Pancreas (tissue), 10 donors: ENCODE results near the gene IRF7. TPM values are rescaled to one million over a fixed set of nuclear protein-coding genes. Genes with fewer than 3 reads are reported as not detected.

Source experiments
- ATAC-seq, 4 donors: fragments of 200-7000 bp; cut with Tn5 transposase; one replicate each; pipeline versions ENCODE4 v1.8.0 to v1.9.1; 2020; ENCODE audit warnings: mild to moderate bottlenecking in 4 of 4, moderate library complexity in 4 of 4
- DNase-seq, 6 donors: peaks; one replicate each; pipeline ENCODE4 v3.0.0-alpha.2; 2020
- FAIRE-seq: peaks from 2 replicates; lab custom pipeline; 2012; peaks lifted over from hg19 to GRCh38; lab: Jason Lieb, UNC
- H3K27ac ChIP-seq, 4 donors: fragments of 200-600 bp; sonication (generic); 1 replicate in 3 of 4; 2 replicates in 1 of 4; pipeline versions ENCODE4 v1.5.0 to v1.8.0; 2020
- H3K27me3 ChIP-seq, 4 donors: fragments of 200-600 bp; one replicate each; pipeline ENCODE4 v1.8.0; 2021
- H3K36me3 ChIP-seq, 3 donors: fragments of 200-600 bp; sonication (generic) in 1 of 3; one replicate each; pipeline versions ENCODE4 v1.5.0 to v1.8.0; 2020 to 2021
- H3K4me1 ChIP-seq, 3 donors: fragments of 200-600 bp; one replicate each; pipeline ENCODE4 v1.8.0; 2021
- H3K4me3 ChIP-seq, 4 donors: fragments of 200-600 bp; sonication (generic) in 2 of 4; one replicate each; pipeline versions ENCODE4 v1.5.0 to v1.8.0; 2020 to 2021
- H3K9me3 ChIP-seq, 4 donors: fragments of 200-600 bp; one replicate each; pipeline ENCODE4 v1.8.0; 2021
- CTCF ChIP-seq, 4 donors: fragments of 200-600 bp; sonication (generic) in 3 of 4; IDR thresholded peaks; one replicate each; pipeline versions ENCODE4 v1.5.0 to v1.8.0; 2021; ENCODE audit warnings: antibody characterized with exemption in 4 of 4
- WGBS, 2 donors: extraction: QIAGEN DNeasy Blood & Tissue Kit; methylation state at CpG; one replicate each; pipeline ENCODE4 v1.1.7; 2013; 5-methylcytosine and 5-hydroxymethylcytosine counted together
- intact Hi-C, 3 donors: fragments of 100-400 bp; cut with DNase I; formaldehyde crosslinking; loops; one replicate each; pipeline versions ENCODE4 v1.11.1 to v1.14.2; 2022
- polyA plus RNA-seq, 2 donors: library from polyadenylated mRNA; stranded (reverse); fragments of 200-250 nt; gene quantifications; one replicate each; pipeline ENCODE4 v1.2.3, GENCODE V29; 2013
- total RNA-seq, 6 donors: library from RNA; stranded (reverse); fragmentation: NEBNext Ultra II Directional in 4 of 6; extraction: Animal tissue kit (Norgen Biotek cat#: 25700) in 4 of 6; gene quantifications; one replicate each; pipeline versions ENCODE4 v1.2.1 to v1.2.4, GENCODE V29; 2021 to 2023
- donor health status: healthy with polysubstance abuse.
- donor health status: DM: no; HTN: no; CAD: no; lungs with moderate emphysema.
- donor health status: DM: no; HTN: no; CAD: no.
- donor health status: control.
- donor health status: control.
- donor health status: Bipolar disorder and iron deficiency.
- donor health status: DM: yes; HTN: yes; CAD: no.
- donor health status: DM: no; HTN: no; CAD: no.
- donor health status: DM: no; HTN: no; CAD: no.
- donor health status: DM: yes; HTN: yes; CAD: no.

IRF7 gene
- total and polyA plus RNA-seq, 8 donors = 4.0 to 36.6 (median 10.2) TPM

- ATAC-seq (no peak), FAIRE-seq (no peak), DNase-seq (no peak)
- Histone ChIP-seq H3K36me3 (peaks cover 0 to 61% (median 21%) of the 10 kb centered on the region in 3 donors), H3K27me3 (no peaks in the 10 kb centered on the region), H3K9me3 (no peaks in the 10 kb centered on the region), H3K27ac (no peak overlapping the region), H3K4me3 (no peak overlapping the region), H3K4me1 (no peaks in the 10 kb centered on the region)
- WGBS, 2 donors = 90 to 94% methylated on average over 10 of the region's 10 CpGs
- TF ChIP-seq CTCF (IDR thresholded peaks at IDR 0.05) = no peak
- intact Hi-C loops = no loop called here
Observed at GRCh38 chr11:592918-593317, 22.8 kb downstream of the IRF7 start.

- Histone ChIP-seq H3K36me3 (peaks cover 0 to 59% (median 22%) of the 10 kb centered on the region in 3 donors), H3K9me3 (no peaks in the 10 kb centered on the region), H3K4me3 (no peak overlapping the region), H3K27me3 (no peaks in the 10 kb centered on the region), H3K4me1 (no peaks in the 10 kb centered on the region), H3K27ac (no peak overlapping the region)
- ATAC-seq (no peak), DNase-seq (no peak), FAIRE-seq (no peak)
- 96% methylated on average over 22 of the region's 22 CpGs for WGBS, 2 donors
- no peak for TF ChIP-seq CTCF (IDR thresholded peaks at IDR 0.05)
- intact Hi-C loops = no loop called here
Observed at GRCh38 chr11:592501-592900, 23.2 kb downstream of the IRF7 start.

GRCh38 chr11:590997-591396 is 24.8 kb downstream of the IRF7 start:
- no peaks in the 10 kb centered on the region for H3K9me3 ChIP-seq
- no peak overlapping the region for H3K27ac ChIP-seq
- WGBS, 2 donors = 85 to 90% methylated on average over 11 of the region's 11 CpGs
- no peak for TF ChIP-seq CTCF (IDR thresholded peaks at IDR 0.05)
- no peaks in the 10 kb centered on the region for H3K4me1 ChIP-seq
- intact Hi-C loops = no loop called here
- H3K36me3 ChIP-seq = peaks cover 0 to 54% (median 23%) of the 10 kb centered on the region in 3 donors
- DNase-seq (no peak), ATAC-seq (no peak), FAIRE-seq (no peak)
- no peak overlapping the region for H3K4me3 ChIP-seq
- H3K27me3 ChIP-seq = no peaks in the 10 kb centered on the region

GRCh38 chr11:589798-590197 is 26.0 kb downstream of the IRF7 start:
- no peak for TF ChIP-seq CTCF (IDR thresholded peaks at IDR 0.05)
- DNase-seq (peak in 2 of 6 donors; percentile 53 to 65), FAIRE-seq (no peak), ATAC-seq (no peak)
- Histone ChIP-seq H3K36me3 (peaks cover 0 to 49% (median 24%) of the 10 kb centered on the region in 3 donors), H3K4me3 (no peak overlapping the region), H3K27me3 (no peaks in the 10 kb centered on the region), H3K4me1 (no peaks in the 10 kb centered on the region), H3K27ac (no peak overlapping the region), H3K9me3 (no peaks in the 10 kb centered on the region)
- intact Hi-C loops = no loop called here
- 96% methylated on average over 26 of the region's 26 CpGs for WGBS, 2 donors

GRCh38 chr11:587978-588380 is 27.8 kb downstream of the IRF7 start:
- Histone ChIP-seq H3K9me3 (no peaks in the 10 kb centered on the region), H3K36me3 (peaks cover 0 to 42% (median 12%) of the 10 kb centered on the region in 3 donors), H3K4me1 (no peaks in the 10 kb centered on the region), H3K27ac (peak overlapping the region in 2 of 4 donors; percentile 12 to 30), H3K4me3 (no peak overlapping the region), H3K27me3 (no peaks in the 10 kb centered on the region)
- 78 to 88% methylated on average over 6 of the region's 6 CpGs for WGBS, 2 donors
- no peak for FAIRE-seq
- no peak for TF ChIP-seq CTCF (IDR thresholded peaks at IDR 0.05)
- DNase-seq = peak in 2 of 6 donors; percentile 18 to 19
- ATAC-seq = peak in 3 of 4 donors; percentile 56 to 84 (median 68)
- intact Hi-C loops = no loop called here
